ENCODE measurements around the gene MPIG6B. TPM values are rescaled to one million over a fixed set of nuclear protein-coding genes. Genes with fewer than 3 reads are reported as not detected.
A peak's percentile ranks its signal among the peaks of the same experiment; 100 is the strongest.

Gene MPIG6B
- total and polyA plus RNA-seq, 3 experiments from 2014 or later, result 0.08 TPM; not detected in 2

GRCh38 chr6:31691564-31692108 is 31.5 kb upstream of the MPIG6B start:
- Mint-ChIP-seq H3K4me3 (no peak overlapping the region), H3K4me1 (no peaks in the 10 kb centered on the region), H3K27me3 (no peaks in the 10 kb centered on the region), H3K36me3 (peaks cover 0 to 91% (median 7%) of the 10 kb centered on the region in 3 donors), H3K9me3 (no peaks in the 10 kb centered on the region), H3K27ac (peak overlapping the region in 2 of 8 donors; percentile 22 to 35)
- Histone ChIP-seq H3K9me3 (ENCODE audit: low read length) (no peaks in the 10 kb centered on the region), H3K4me1 (ENCODE audit: insufficient read depth, low read length) (peaks cover 9% of the 10 kb centered on the region), H3K27me3 (ENCODE audit: insufficient read depth, low read length, poor library complexity, severe bottlenecking) (no peaks in the 10 kb centered on the region), H3K4me3 (ENCODE audit: low read length) (no peak overlapping the region), H3K27ac (ENCODE audit: low read depth, low read length) (peak overlapping the region; percentile 68), H3K36me3 (ENCODE audit: insufficient read depth, low read length) (peaks cover 70% of the 10 kb centered on the region)
- POLR2A ChIA-PET, result no interaction called here
- no peak for DNase-seq
- CTCF ChIA-PET, result no interaction called here

GRCh38 chr6:31692353-31692752 is 30.8 kb upstream of the MPIG6B start:
- Mint-ChIP-seq H3K27me3 (peaks cover 0 to 2% of the 10 kb centered on the region in 2 donors), H3K4me1 (peaks cover 2 to 4% (median 3%) of the 10 kb centered on the region in 3 donors), H3K9me3 (no peaks in the 10 kb centered on the region), H3K36me3 (peaks cover 0 to 92% (median 7%) of the 10 kb centered on the region in 3 donors), H3K4me3 (no peak overlapping the region), H3K27ac (peak overlapping the region in 2 of 8 donors; percentile 7 to 80)
- ChIA-PET POLR2A (no interaction called here), CTCF (interaction anchor here (1.7 kb wide), 1 partner anchor 47 kb away, joined by 5 read pairs; the partner anchor contains the start of gene MSH5)
- DNase-seq, result no peak
- Histone ChIP-seq H3K27me3 (ENCODE audit: insufficient read depth, low read length, poor library complexity, severe bottlenecking) (no peaks in the 10 kb centered on the region), H3K4me3 (ENCODE audit: low read length) (no peak overlapping the region), H3K36me3 (ENCODE audit: insufficient read depth, low read length) (peaks cover 70% of the 10 kb centered on the region), H3K27ac (ENCODE audit: low read depth, low read length) (no peak overlapping the region), H3K4me1 (ENCODE audit: insufficient read depth, low read length) (peaks cover 9% of the 10 kb centered on the region), H3K9me3 (ENCODE audit: low read length) (no peaks in the 10 kb centered on the region)

- H3K27ac ChIP-seq (ENCODE audit: low read depth, low read length), result no peak overlapping the region
- ChIA-PET POLR2A (no interaction called here), CTCF (interaction anchor here (1.7 kb wide), 1 partner anchor 47 kb away, joined by 5 read pairs; the partner anchor contains the start of gene MSH5)
- peaks cover 9% of the 10 kb centered on the region for H3K4me1 ChIP-seq (ENCODE audit: insufficient read depth, low read length)
- peak overlapping the region in 1 of 8 donors; percentile 73 for H3K27ac Mint-ChIP-seq
- no peaks in the 10 kb centered on the region for H3K9me3 ChIP-seq (ENCODE audit: low read length)
- H3K27me3 Mint-ChIP-seq, result peaks cover 0 to 2% of the 10 kb centered on the region in 2 donors
- H3K4me3 Mint-ChIP-seq, result no peak overlapping the region
- H3K4me1 Mint-ChIP-seq, result peaks cover 7 to 9% (median 8%) of the 10 kb centered on the region in 3 donors
- H3K4me3 ChIP-seq (ENCODE audit: low read length), result no peak overlapping the region
- H3K36me3 Mint-ChIP-seq, result peaks cover 0 to 92% (median 4%) of the 10 kb centered on the region in 3 donors
- peaks cover 70% of the 10 kb centered on the region for H3K36me3 ChIP-seq (ENCODE audit: insufficient read depth, low read length)
- no peaks in the 10 kb centered on the region for H3K9me3 Mint-ChIP-seq
- no peak for DNase-seq
- no peaks in the 10 kb centered on the region for H3K27me3 ChIP-seq (ENCODE audit: insufficient read depth, low read length, poor library complexity, severe bottlenecking)
Observed at GRCh38 chr6:31692886-31693285, 30.3 kb upstream of the MPIG6B start.

GRCh38 chr6:31693535-31693934 is 29.6 kb upstream of the MPIG6B start:
- Histone ChIP-seq H3K36me3 (ENCODE audit: insufficient read depth, low read length) (peaks cover 65% of the 10 kb centered on the region), H3K4me3 (ENCODE audit: low read length) (no peak overlapping the region), H3K27me3 (ENCODE audit: insufficient read depth, low read length, poor library complexity, severe bottlenecking) (no peaks in the 10 kb centered on the region), H3K9me3 (ENCODE audit: low read length) (no peaks in the 10 kb centered on the region), H3K27ac (ENCODE audit: low read depth, low read length) (no peak overlapping the region), H3K4me1 (ENCODE audit: insufficient read depth, low read length) (peaks cover 9% of the 10 kb centered on the region)
- peaks cover 0 to 2% of the 10 kb centered on the region in 2 donors for H3K27me3 Mint-ChIP-seq
- H3K27ac Mint-ChIP-seq, result peak overlapping the region in 3 of 8 donors; percentile 8 to 63 (median 50)
- no peak overlapping the region for H3K4me3 Mint-ChIP-seq
- H3K36me3 Mint-ChIP-seq, result peaks cover 0 to 88% (median 7%) of the 10 kb centered on the region in 3 donors
- no peaks in the 10 kb centered on the region for H3K9me3 Mint-ChIP-seq
- DNase-seq, result no peak
- ChIA-PET CTCF (interaction anchor here (1.7 kb wide), 1 partner anchor 46 kb away, joined by 5 read pairs; the partner anchor contains the start of gene MSH5), POLR2A (no interaction called here)
- H3K4me1 Mint-ChIP-seq, result peaks cover 11 to 13% (median 11%) of the 10 kb centered on the region in 3 donors

- H3K4me1 ChIP-seq (ENCODE audit: insufficient read depth, low read length), result peaks cover 16% of the 10 kb centered on the region
- H3K36me3 ChIP-seq (ENCODE audit: insufficient read depth, low read length), result peaks cover 50% of the 10 kb centered on the region
- Mint-ChIP-seq H3K27me3 (peaks cover 0 to 2% of the 10 kb centered on the region in 2 donors), H3K27ac (peak overlapping the region in 7 of 8 donors; percentile 42 to 82 (median 66)), H3K9me3 (no peaks in the 10 kb centered on the region), H3K4me3 (no peak overlapping the region), H3K36me3 (peaks cover 0 to 75% (median 5%) of the 10 kb centered on the region in 3 donors), H3K4me1 (peaks cover 32 to 36% (median 35%) of the 10 kb centered on the region in 3 donors)
- no peak overlapping the region for H3K27ac ChIP-seq (ENCODE audit: low read depth, low read length)
- ChIA-PET CTCF (no interaction called here), POLR2A (no interaction called here)
- no peak overlapping the region for H3K4me3 ChIP-seq (ENCODE audit: low read length)
- DNase-seq, result no peak
- no peaks in the 10 kb centered on the region for H3K9me3 ChIP-seq (ENCODE audit: low read length)
- H3K27me3 ChIP-seq (ENCODE audit: insufficient read depth, low read length, poor library complexity, severe bottlenecking), result no peaks in the 10 kb centered on the region
Observed at GRCh38 chr6:31697555-31697954, 25.6 kb upstream of the MPIG6B start.

- Mint-ChIP-seq H3K27ac (peak overlapping the region; percentile 49 to 99 (median 94)), H3K4me3 (peak overlapping the region; percentile 55 to 99 (median 92)), H3K4me1 (peaks cover 39 to 48% (median 46%) of the 10 kb centered on the region in 3 donors), H3K36me3 (peaks cover 0 to 54% (median 4%) of the 10 kb centered on the region in 3 donors), H3K9me3 (no peaks in the 10 kb centered on the region), H3K27me3 (peaks cover 0 to 3% of the 10 kb centered on the region in 2 donors)
- POLR2A ChIA-PET, result interaction anchor here (0.6 kb wide), 1 partner anchor 38 kb away, joined by 3 read pairs; no protein-coding TSS in a partner anchor
- Histone ChIP-seq H3K9me3 (ENCODE audit: low read length) (no peaks in the 10 kb centered on the region), H3K4me1 (ENCODE audit: insufficient read depth, low read length) (peaks cover 24% of the 10 kb centered on the region), H3K36me3 (ENCODE audit: insufficient read depth, low read length) (peaks cover 26% of the 10 kb centered on the region), H3K4me3 (ENCODE audit: low read length) (no peak overlapping the region), H3K27me3 (ENCODE audit: insufficient read depth, low read length, poor library complexity, severe bottlenecking) (no peaks in the 10 kb centered on the region), H3K27ac (ENCODE audit: low read depth, low read length) (no peak overlapping the region)
- no peak for DNase-seq
- CTCF ChIA-PET, result no interaction called here
Observed at GRCh38 chr6:31700740-31701401, 22.3 kb upstream of the MPIG6B start.

GRCh38 chr6:31701666-31702404 is 21.3 kb upstream of the MPIG6B start:
- no peaks in the 10 kb centered on the region for H3K9me3 ChIP-seq (ENCODE audit: low read length)
- H3K4me1 Mint-ChIP-seq, result peaks cover 39 to 48% (median 46%) of the 10 kb centered on the region in 3 donors
- peaks cover 24% of the 10 kb centered on the region for H3K4me1 ChIP-seq (ENCODE audit: insufficient read depth, low read length)
- peak overlapping the region; percentile 98 for H3K27ac ChIP-seq (ENCODE audit: low read depth, low read length)
- no peak for DNase-seq
- ChIA-PET CTCF (interaction anchor here (1.6 kb wide), 1 partner anchor 21 kb away, joined by 3 read pairs; the partner anchor contains the start of gene LY6G5C), POLR2A (interaction anchor here (0.6 to 1.8 kb wide), 4 partner anchors 36 to 270 kb away, joined by 3 to 13 read pairs (median 8); partner anchors contain the start of genes BAG6, CSNK2B, DXO and GPANK1)
- peaks cover 18% of the 10 kb centered on the region for H3K36me3 ChIP-seq (ENCODE audit: insufficient read depth, low read length)
- no peaks in the 10 kb centered on the region for H3K27me3 ChIP-seq (ENCODE audit: insufficient read depth, low read length, poor library complexity, severe bottlenecking)
- peak overlapping the region; percentile 88 to 100 (median 96) for H3K27ac Mint-ChIP-seq
- H3K4me3 Mint-ChIP-seq, result peak overlapping the region; percentile 92 to 99 (median 96)
- peaks cover 0 to 2% of the 10 kb centered on the region in 2 donors for H3K27me3 Mint-ChIP-seq
- H3K36me3 Mint-ChIP-seq, result peaks cover 0 to 45% (median 4%) of the 10 kb centered on the region in 3 donors
- no peaks in the 10 kb centered on the region for H3K9me3 Mint-ChIP-seq
- peak overlapping the region; percentile 88 for H3K4me3 ChIP-seq (ENCODE audit: low read length)
